ENCODE data around the gene PNPLA8.

DNA sequence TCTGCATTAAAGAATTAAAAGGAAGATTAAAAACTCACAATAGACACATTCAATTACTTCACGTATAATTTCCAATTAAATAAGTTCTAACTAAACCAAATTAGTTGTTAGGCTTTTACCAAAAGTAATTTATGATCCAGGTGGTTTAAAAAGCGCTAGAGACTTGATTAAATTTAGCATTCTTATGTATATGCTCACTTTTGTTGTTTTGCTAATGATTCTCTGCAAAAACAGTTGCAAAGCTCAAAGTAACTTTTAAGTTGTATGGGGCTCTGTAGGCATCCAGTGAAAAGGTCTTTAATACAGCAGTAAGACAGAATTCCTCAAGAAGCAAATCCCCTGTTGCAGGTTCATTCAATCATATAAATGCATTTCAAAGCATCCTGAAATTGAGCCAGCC, 15.5 kb upstream of the PNPLA8 start:
- TF ChIP-seq, protein P1, sequence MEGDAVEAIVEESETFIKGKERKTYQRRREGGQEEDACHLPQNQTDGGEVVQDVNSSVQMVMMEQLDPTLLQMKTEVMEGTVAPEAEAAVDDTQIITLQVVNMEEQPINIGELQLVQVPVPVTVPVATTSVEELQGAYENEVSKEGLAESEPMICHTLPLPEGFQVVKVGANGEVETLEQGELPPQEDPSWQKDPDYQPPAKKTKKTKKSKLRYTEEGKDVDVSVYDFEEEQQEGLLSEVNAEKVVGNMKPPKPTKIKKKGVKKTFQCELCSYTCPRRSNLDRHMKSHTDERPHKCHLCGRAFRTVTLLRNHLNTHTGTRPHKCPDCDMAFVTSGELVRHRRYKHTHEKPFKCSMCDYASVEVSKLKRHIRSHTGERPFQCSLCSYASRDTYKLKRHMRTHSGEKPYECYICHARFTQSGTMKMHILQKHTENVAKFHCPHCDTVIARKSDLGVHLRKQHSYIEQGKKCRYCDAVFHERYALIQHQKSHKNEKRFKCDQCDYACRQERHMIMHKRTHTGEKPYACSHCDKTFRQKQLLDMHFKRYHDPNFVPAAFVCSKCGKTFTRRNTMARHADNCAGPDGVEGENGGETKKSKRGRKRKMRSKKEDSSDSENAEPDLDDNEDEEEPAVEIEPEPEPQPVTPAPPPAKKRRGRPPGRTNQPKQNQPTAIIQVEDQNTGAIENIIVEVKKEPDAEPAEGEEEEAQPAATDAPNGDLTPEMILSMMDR (IDR thresholded peaks at IDR 0.05), result no peak
- no peak for TF ChIP-seq EZH2 (IDR thresholded peaks at IDR 0.05)
- TF ChIP-seq EZH2phosphoT487 (IDR thresholded peaks at IDR 0.05), result no peak

Measured in neural progenitor cell (in vitro differentiated cells).